Stimulated activated CD4-positive, alpha-beta T cell treated with anti-CD3 and anti-CD28 coated beads, Interleukin-4, amount 100 ng/mL, for 48 hours (primary cell): ENCODE data around the gene GALNT17.
"Not testable (repeated sequence)": the region's sequence is repeated elsewhere in the genome, so short reads cannot be mapped to it uniquely, and the experiment has no call there.

Source experiments
- DNase-seq, 2 donors: peaks; one replicate each; pipeline ENCODE4 v3.0.0-alpha.2; 2020; ENCODE audit warnings: low read depth in 2 of 2

The GALNT17 gene

DNA sequence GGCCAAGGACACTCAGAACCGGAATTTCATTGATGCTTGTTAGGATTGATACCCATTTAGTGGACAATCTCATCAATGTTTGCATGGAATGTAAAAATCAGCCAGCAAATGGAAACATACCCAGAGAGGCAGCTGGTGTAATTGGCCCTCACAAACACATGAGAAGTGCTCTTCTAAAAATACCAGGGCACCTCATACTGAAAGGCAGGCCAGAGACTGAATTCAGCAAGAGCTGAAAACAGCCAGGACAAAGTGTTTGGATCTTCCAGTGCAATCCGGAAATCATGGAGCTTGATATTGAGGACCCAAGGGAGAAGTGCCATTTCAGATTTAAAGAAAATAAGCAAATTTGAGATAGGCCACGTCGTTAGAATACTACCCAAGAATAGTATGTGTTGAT lies 498.6 kb downstream of the GALNT17 start:
- DNase-seq, result no peak

- no peak for DNase-seq
These were observed 501.6 kb downstream of the GALNT17 start for GRCh38 chr7:71633551-71634008.

DNA sequence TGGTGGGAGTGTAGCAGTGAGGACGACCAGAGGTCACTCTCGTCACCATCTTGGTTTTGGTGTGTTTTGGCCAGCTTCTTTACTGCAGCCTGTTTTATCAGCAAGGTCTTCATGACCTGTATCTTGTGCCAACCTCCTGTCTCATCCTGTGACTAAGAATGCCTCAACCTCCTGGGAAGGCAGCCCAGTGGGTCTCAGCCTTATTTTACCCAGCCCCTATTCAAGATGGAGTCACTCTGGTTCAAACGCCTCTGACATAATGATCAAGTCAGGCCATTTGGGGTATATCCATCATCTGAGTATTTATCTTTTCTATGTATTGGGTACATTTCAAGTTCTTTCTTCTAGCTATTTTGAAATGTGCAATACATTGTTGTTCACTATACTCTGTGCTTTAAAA lies 503.9 kb downstream of the GALNT17 start:
- not testable (repeated sequence) for DNase-seq

- no peak for DNase-seq
These were observed 504.4 kb downstream of the GALNT17 start for GRCh38 chr7:71636329-71636728.

DNA sequence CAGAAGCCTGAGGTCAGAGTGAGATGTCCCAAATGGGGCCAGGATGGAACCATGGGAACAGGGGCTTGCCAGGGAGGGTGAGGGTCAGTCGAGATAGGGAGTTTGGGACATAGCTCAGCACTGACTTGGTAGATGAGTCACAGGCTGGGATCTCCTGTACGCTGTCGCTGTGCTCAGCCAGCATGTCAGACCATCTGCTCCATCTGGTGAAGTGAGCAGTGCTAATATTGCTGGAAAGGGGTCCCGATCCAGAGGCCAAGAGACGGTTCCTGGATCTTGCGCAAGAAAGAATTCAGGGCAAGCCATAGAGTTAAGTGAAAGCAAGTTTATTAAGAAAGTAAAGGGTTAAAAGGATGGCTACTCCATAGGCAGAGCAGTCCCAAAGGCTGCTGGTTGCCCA lies 505.6 kb downstream of the GALNT17 start:
- DNase-seq, result no peak

GRCh38 chr7:71638108-71638507 lies 506.2 kb downstream of the GALNT17 start:
- no peak for DNase-seq

GRCh38 chr7:71639382-71640085 lies 507.6 kb downstream of the GALNT17 start:
- no peak for DNase-seq

DNA sequence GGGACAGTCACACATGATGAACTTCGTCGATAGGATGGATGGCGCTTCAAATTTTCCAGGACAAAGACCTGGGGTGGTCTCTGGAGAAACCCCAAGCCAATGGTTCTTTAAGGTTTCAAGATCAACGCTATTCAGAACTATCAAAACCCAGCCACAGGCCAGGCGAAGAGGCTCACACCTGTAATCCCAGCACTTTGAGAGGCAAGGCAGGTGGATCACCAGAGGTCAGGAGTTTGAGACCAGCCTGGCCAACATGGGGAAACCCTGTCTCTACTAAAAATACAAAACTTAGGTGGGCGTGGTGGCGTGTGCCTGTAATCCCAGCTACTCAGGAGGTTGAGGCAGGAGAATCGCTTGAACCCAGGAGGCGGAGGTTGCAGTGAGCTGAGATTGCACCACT lies 511.1 kb downstream of the GALNT17 start:
- not testable (repeated sequence) for DNase-seq

DNA sequence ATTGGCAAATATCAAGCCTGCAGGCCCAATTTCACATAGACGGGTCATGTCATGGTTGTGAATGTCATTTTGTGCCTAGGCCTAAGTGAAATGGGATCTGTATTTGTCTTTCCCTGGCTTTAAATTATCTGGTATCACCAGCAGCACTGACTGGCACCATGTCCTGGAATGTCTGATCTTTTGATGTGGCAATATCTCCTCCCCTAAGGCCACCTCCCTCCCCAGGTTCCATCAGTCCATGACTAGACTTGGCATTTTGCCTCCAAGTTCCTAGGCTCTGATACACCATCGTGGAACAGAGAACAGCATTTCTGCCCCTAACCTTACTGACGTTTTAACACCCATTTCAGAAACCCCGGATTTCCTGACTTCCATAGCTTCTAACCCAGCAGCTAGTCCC lies 513.9 kb downstream of the GALNT17 start:
- DNase-seq, result no peak

- no peak for DNase-seq
These were observed 517.9 kb downstream of the GALNT17 start for GRCh38 chr7:71649812-71650211.

GRCh38 chr7:71650653-71651337 lies 518.9 kb downstream of the GALNT17 start:
- no peak for DNase-seq

GRCh38 chr7:71652510-71652909 lies 520.6 kb downstream of the GALNT17 start:
- no peak for DNase-seq

DNA sequence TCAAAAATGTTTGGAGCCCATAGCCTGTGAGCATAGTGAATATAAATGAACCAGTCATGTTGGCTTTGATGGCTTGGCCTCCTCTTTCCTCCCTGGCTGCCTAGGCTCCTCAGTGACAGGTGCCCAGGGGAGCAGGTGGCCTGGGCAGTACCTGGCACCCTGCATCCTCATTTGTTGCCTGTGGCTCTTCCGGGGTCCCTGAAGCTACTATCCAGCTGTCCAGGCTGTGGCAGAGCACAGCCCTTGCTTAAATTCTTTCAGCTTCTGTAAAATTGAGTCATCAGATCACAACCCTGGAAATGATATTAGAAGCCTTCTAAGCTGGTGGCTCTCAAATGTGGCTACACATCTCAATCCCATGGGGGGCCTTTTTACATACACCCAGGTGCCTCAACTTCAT lies 525.4 kb downstream of the GALNT17 start:
- no peak for DNase-seq

DNA sequence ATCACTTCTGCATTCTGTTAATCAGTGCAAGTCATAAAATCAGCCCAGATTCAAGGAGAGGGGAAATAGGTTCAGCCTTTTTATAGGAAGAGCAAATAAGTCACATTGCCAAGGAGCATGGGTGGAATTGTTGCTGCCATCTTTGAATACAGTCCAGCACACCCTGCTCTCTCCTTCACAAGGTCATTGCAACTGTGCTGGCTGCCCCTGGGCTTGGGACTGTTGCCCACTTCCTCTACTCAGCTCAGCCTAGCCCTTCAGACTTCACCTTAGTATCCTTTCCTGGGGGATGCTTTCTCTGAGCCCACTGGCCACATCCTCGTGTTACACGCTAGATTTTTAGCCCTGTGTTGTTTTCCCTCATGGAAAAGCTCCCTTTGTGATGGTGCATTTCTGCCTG lies 527.7 kb downstream of the GALNT17 start:
- no peak for DNase-seq

DNA sequence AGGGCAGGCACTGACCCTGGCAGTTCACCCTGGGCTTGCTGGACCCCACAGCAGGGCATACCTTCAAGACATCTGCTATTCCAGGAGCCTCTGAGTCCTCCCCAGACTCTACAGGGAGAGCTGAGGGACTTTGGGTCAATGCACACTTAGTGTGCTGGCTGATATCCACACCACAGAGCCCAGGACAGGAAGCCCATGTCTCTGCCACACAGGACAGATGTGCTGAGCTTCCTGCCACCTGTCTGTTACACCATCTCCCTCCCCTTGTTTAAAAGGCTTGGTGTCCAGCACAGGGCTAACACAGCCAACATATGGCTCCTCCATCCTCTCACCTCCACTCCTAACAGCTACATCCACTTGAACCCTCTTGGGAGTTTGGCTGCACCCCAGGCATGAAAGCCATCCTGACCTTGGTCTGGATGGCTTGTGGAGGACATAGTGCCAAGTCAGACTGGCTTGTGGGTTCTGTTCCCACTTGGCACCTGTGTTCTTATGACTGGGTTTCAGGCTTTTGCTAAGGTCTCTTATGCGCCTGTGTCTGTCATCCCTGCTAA lies 529.8 kb downstream of the GALNT17 start:
- DNase-seq, result no peak

DNA sequence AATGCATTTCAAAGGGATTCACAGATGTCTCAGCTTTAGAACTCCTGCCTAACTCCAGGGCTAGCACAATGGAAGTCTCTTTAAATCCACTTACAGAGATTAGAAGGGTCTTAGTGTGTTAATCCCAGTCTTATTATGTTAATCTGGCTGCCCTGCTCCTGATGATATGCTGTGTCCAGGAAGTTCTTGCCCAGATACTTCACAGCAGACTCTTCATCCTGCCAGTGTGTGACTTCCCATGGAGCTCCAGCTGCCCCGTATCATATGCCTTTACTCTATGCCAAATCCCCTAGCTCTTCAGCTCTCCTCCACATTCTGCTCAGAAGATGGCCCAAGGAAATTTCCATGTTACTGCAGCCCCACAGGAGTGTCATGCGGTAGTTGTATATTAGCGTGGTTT lies 533.8 kb downstream of the GALNT17 start:
- no peak for DNase-seq

- no peak for DNase-seq
These were observed 536.6 kb downstream of the GALNT17 start for GRCh38 chr7:71668572-71668971.

GRCh38 chr7:71679480-71679879 lies 547.5 kb downstream of the GALNT17 start:
- DNase-seq, result no peak

GRCh38 chr7:71682181-71682580 lies 550.2 kb downstream of the GALNT17 start:
- DNase-seq, result no peak

GRCh38 chr7:71682841-71683781 lies 551.2 kb downstream of the GALNT17 start:
- DNase-seq, result no peak

DNA sequence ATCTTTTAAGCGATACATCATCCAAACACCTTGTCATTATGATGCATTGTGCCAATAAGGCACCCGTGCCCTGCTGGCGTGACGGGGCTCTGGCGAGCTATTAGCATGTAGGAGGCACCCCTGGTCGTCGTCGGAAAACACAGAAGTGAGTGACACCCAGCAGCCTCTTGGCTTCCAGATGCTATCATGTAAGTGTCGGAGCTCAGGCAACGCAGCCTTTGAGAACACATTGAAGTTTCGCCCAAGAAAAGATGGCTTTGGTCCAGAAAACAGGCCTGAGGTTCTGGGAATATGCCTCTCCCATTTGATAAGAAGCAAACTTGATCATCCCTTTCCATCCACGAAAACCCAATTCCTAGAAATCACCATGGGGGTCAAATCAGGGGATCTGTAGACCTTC lies 555.3 kb downstream of the GALNT17 start:
- DNase-seq, result no peak
